Measurements from ENCODE around the gene CCDC137.

CCDC137 gene

DNA sequence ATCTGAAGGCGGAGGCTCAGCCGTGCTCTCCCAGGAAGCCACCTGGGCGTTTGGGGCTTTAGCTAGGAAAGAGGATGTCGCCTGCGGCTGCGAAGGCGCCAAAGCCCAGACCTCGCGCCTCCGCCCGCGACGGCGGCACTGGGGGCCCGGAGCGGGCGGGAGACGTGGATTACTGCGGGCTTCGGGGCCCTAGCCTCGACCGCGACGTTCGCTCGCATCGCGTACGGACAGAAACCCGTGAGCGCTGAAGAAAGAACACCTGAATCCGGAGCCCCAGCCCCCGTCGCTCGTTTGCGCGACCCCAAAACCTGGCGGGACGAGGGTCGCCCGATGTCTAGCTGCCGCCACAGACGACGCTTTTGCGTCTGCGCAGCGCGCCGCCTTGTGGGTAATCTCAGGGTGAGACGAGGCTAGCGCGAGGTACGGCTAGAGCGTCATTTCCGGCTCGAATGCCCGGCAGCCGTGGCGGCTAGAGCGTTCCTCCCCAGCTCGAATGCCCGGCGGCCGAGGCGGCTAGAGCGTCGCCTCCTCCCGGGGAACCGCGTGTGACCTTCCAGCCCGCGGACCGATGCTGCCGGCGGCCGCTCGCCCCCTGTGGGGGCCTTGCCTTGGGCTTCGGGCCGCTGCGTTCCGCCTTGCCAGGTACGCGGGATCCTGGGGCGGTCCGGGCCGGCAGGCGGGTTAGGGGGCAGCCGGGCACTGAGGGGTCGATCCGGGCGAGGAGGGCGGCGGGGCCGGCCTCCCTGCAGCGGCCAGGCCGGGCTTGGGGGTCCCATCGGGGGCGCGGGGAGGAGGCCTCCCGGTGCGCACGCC, 36.6 kb downstream of the CCDC137 start, which contains the start of gene MRPL12:
TSS of gene MRPL12 (plus strand) at position 434 of the 813 bp plus-strand sequence. CDS start at position 569, 135 bp downstream.
- peak; percentile 75 to 83 (median 79) for DNase-seq

DNA sequence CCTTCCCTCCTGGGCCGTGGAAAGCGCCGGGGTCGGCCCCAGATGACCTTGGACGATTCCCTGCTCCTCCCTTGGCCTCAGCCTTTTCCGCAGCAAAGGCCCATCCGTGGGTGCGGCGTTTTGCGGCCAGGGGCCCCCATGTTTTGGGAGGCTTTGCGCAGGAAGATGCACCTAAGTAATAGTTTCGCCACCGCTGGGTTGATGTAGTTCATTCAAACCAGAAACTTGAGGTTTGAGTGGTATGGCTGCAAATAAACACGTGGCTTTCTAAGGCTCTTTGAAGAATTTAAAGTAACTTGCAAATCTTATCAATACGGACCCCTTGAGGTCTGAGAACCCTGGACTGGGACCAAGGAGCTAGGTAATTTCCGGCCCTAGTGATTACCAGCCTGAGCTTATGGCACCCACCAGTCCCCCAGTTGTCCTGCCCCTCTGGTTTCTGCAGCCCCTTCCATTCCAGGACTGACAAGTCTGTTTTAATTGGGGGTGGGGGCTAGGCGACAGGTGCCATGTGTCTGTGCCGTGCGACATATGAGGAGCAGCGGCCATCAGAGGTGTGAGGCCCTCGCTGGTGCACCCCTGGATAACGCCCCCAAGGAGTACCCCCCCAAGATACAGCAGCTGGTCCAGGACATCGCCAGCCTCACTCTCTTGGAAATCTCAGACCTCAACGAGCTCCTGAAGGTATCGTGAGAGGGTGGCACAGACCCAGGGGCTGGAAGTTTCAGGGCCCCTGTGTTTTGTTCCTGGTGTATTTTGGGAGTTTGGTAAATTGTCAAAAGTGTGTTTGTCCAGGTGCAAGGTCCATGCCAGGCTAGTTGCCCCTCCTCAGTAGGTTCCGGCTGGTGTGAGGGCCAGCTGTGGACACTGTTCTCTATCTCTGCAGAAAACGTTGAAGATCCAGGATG, 37.5 kb downstream of the CCDC137 start:
- peak in 2 of 6 experiments; percentile 22 to 50 for DNase-seq

DNA sequence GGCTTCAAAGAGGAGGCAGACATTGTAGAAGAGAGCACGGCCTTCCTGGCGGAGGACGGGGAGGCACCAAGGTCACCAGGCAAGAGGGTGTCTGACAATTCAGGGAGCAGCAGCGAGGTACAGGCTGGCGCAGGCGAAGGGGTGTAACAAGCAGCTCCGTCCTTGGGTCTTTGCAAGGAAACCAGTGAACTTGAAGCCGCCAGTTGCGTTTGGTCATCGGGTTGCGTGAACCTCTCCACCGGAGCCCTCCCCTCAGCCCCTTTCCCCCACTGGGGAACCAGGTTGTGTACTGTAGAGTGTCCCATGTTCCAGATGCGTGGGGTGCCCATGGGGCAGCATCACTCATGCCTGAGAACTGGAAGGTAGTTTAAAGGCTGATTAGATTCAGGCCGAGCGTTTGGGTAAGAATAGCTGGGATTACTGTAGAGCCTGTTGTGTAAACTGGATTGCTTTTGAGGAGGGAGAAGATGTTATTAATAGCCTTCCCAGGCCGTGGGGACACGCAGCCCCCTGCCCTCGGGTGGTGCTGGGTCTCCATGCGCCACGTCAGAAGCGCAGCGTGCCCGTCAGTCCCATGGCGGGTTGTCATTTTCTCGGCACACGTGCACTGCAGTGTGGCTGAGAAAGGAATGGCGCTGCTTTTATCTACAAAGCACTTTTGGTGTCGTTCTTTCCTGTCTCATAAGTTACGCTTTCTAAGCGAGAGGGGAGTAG, 39.1 kb downstream of the CCDC137 start:
- DNase-seq, result no peak

DNA sequence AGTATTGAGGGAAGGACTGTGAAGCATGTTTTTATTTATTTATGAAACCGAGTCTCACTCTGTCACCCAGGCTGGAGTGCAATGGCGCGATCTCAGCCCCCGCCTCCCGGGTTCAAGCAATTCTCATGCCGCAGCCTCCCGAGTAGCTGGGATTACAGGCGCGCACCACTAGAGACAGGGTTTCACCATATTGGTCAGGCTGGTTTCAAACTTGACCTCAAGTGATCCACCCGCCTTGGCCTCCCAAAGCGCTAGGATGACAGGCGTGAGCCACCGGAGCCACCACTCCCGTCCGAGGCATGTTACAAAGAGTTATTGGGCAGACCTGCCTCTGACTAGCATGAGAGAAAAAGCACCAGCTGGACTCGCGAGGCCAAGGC, 39.7 kb downstream of the CCDC137 start:
- DNase-seq, result no peak

DNA sequence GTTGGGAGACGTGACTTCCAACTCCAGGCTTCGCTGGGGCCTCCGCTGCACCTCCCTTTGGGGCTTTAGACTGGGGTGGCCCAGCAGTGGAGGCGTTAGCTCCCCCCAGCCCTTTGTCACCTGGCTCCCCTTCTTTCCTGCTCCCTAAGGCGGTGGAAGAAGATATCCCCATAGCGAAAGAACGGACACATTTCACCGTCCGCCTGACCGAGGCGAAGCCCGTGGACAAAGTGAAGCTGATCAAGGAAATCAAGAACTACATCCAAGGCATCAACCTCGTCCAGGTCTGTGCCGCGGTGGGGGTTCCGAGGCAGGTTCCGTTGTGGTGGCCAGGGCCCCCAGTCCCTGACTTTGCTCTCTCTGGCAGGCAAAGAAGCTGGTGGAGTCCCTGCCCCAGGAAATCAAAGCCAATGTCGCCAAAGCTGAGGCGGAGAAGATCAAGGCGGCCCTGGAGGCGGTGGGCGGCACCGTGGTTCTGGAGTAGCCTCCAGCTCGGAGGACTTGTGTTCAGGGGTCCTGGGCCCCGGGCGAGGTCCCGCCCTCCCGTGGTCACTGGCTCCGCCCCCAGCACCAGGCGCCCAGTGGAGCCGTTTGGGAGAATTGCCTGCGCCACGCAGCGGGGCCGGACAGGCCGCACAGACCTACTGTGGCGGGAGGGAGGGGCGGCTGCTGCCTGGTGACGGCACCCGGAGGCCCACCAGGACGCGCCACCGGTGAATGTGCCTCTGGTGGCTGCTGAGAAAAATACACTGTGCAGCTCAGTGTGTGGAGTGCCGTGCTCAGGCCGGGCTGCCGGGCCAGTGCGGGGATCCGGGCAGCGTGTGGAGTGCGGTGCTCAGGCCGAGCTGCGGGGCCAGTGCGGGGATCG, 40.5 kb downstream of the CCDC137 start:
- no peak for DNase-seq

DNA sequence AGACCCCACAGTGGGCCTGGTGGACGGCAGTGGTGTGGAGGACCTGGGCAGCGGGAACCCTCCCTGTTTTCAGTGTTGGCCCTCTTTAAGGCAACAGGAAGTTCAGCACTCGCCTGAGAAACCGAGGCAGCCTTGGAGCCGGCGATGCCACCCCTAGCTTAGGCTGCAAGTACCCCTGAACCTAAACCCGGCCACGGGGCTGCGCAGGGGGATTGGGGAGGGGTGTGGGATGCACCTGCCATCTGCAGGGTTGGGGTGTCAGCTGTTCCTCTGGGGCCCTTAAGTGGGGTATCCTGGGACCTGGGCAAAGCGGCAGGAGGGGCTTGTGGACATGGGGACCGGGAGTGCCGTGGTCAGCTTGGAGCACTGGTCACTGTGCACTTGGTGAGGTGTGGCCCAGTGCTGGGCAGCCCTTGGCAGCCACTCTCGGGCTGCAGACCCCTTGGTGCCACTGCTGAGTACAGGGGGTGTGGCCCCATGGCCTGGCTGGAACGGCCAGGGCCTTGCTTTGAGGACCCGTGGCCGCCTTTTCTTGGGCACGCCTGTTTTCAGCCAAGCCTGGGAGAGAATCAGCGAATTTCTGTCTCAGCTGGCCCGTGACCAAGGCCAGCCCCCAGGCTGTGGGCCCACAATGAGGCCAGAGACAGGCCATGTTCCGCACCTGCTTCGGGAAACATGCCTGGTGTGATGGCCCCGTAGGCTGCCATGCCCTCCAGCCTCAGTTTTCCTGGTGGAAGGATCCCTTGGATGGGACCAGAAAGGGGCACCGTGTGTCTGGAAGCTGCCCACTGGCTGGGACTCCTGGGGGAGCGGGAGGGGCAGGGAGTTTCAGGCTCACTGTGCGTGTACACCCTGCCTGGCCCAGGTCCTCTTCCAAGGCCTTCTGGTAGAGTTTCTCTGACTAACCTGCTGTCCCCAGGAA, 41.4 kb downstream of the CCDC137 start:
- no peak for DNase-seq

DNA sequence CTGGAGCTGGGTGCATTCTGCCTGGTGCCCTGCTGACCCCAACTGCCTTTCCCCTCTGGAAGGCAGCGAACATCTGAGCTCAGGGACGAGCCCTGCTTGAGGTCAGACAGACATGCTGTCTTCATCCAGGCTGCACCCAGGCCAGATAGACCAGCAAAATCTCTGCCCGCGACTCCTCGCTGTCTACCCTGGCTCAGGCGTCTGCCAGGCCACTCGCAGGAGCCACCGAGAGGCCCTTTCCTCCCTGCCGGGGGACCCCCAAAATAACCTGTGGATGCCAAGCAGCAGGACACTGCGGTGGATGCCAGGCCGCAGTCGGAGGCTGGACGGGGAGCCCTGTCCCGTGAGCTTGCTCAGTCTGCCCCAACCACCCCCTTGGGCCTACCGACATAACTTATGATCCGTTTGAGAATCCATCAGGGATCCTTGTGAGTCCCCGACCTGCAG, 42.2 kb downstream of the CCDC137 start:
- no peak for DNase-seq

DNA sequence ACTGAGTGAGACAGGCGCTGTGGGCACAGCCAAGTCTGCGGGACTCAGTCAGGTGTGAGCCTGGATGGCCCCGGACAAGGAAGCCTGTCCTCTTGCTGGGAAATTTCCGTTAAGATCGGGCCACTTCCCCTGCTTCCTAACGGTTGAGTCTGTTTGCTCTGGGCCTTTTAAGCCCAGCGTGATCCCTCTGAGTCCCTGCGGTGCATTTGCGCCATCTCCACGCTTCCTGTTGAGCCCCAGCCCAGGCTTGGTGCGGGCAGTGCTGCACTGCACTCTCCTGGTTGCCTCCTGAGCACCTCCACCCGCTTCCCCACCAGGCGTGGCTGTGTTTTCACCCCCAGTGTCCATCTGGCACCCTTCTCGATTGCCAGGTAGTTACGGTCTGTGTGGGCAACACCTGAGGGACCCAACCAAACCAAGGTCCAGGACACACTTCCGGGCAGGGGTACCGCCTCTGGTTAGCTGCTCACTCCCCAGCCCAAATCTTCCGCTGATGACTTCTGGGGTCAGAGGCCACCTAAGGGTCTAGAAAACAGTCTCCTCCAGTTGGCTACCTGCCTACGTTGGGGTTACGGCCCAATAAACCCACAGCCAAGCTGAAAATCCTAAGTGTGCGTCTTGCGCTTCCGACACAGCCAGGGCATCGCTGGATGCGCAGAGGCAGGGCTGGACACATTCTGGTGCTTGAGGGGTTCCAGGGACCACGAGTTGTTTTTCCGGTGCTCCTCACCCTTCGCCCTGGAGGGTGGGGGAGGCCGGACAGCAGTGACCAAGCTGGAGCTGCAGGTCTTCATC, 44.2 kb downstream of the CCDC137 start:
- peak in 2 of 6 experiments; percentile 8 to 17 for DNase-seq

DNA sequence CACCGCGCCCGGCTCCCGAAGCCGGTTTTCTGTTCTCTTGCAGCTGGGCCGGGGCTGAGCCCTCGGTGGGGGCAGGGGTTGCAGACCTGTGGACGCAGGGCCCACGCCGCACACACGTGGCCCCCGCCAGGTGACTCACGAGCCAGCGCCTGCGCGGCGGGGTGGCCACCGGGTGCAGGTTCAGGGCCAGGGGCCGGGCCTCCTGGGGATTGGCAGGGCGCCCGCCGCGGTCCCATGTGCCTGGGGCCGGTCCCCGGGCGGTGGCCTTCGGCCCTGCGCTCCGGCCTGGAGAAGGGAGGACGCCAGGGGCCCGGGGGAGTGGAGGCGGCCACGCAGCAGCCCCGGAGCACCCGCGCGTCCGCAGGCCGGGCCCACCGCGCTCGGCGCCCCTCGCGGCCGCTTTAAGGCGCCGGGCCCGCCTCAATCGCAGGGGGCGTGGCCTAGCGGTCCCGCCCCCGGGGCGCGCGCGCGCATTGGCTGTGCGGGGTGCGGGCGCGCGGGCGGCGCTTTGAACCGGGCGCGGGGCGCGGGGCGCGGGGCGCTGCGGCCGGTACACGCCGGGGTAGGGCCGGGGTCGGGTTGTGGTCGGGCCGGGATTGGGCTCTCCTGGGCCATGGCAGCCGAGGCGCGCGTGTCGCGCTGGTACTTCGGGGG, 45.4 kb downstream of the CCDC137 start, which contains the start of gene SLC25A10:
TSS of gene SLC25A10 (plus strand) at position 471 of the 654 bp plus-strand sequence. CDS start at position 614, 143 bp downstream.
- peak; percentile 58 to 87 (median 76) for DNase-seq

DNA sequence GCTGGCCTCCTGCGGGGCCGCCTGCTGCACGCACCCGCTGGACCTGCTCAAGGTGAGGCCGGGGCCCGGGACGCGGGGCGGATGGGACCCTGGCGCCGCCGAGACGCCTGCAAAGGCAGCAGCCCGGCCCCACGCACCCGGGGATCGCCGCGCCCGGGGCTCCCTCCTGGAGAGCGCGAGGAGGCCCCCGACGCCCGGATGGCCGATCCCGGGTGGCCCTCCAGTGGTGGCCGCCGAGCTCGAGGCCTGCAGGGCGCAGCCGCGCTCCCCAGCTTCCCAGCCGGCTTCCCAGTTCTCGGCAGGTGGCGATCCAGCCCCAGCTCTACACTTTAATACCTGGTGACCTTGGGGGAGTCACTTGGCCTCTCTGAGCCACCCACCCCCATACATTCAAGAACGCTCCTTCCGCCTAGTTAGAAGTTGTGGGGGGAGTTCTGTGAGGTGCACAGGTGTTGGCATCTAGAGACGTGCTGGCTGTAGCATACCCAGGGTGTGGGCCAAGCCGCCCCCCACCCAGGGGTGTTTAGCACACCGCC, 46.0 kb downstream of the CCDC137 start:
- DNase-seq, result no peak

DNA sequence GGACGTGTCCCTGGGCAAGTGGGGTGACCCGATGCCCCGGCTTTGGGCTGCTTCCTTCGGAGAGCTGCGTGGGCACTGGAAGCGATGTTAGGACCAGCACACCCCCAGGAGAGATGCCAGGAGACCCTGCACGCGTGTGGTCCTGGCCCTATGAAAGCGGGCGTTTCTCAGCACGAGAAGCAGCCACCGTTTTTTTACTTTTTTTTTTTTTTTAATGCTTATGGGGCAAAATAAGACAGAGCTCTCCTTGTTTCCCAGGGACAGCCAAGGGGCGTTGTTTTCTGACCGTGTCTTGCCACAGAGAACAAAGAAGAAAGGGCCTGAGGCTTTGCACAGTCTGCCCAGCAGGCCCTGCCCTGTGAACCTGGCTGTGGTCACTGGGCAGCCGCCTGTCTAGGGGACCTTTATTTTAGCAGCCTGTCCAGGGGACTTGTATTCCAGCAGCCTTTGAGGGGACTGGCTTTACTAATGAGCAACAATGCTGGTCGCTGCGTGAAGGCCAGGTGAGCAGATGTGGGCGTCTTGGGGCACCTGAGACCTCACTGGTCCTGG, 46.5 kb downstream of the CCDC137 start:
- no peak for DNase-seq

DNA sequence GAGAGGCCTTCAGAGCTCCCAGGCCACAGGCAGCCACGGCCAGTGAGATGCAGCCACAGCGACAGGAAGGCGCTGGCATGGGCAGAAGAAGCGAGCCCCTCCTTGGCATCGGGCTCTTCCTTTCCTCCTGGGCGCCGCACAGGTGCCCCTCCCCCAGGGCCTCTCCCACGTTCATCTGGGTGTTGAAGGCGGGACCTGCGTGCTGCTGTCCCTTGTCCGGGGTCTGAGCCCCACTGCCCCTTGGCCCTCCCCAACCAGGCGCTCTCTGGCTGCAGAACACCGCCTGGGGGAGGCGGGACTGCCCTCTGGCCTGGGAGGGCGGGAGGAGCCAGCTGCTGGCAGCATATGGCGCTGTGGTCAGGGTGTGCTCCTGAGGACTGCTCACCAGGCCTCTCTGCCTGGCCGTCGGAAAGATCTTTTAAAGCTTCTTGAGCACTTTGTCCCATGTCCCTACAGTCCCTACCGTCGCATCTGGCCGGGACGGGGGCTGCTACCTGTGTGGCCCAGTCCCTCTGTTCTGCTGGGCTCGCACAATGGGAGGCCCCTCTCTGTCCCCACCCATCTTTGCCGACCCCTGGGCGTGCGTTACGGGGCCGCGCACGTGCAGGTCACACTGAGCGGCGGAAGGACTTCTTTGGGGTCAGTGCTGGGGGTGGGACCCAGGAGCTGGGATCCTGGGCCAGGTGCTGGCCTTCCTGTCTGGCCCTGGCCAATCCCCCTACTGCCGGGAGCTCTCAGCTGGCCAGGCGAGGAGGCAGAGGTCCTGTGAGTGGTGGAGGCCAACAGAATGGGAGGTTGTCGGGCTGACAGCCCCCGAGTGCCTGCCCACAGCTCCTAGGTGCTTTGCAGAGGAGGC, 47.2 kb downstream of the CCDC137 start:
- DNase-seq, result no peak

DNA sequence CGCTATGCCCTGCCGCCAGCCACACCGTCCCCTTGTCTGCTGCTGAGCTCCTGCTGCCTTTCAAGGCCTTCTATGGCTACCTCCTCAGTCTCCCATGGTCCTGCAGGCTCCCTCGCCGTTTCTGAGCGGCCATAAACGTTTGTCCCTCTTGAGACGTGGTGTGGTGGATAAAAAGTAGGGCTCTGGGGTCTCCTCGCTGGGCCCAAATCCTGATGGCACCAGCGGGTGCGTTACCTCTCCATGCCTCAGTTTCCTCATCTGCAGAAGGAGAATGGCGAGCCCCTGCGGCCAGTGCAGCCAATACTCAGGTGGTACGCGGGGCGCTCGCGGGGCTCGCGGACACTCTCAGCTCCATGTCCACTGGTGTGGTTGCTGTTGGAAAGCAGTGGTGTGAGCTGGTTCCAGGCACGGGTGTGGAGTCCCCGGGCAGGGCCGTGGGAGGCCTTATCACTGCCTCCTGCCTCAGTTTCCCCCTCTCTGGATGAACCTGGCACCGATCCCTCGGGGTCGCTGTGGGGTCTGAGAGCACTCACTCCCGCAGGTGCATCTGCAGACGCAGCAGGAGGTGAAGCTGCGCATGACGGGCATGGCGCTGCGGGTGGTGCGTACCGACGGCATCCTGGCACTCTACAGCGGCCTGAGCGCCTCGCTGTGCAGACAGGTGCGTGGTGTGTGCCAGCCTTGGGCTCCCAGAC, 48.0 kb downstream of the CCDC137 start:
- no peak for DNase-seq

DNA sequence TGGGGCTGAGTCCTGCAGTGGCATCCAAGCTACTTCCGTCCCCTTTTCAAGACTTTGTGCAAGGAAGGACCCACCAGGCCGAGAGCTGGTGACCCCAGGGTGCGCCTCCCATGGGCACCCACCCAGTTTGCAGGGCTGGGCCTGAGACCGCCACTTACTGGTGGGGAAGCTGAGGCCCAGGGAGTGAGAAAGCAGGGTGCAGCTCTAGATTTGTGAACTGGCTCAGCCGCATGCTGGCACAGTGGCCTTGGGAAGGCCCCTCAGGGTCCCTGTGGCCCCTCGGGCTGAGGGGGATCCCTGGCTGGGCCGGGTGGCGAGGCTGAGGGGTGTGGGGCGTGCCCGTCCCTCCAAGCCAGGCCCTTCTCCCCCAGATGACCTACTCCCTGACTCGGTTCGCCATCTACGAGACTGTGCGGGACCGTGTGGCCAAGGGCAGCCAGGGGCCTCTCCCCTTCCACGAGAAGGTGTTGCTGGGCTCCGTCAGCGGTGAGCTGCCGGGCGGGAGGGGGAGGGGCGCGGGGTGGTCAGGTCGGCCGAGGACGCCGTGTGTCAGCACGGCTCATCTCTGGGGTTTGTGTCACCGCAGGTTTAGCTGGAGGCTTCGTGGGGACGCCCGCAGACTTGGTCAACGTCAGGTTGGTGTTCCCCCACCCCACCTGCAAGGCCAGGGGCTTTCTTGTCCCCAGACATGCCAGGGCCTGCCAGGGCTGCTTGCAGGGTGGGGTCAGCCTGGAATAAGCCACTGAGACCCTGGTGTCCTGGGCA, 48.8 kb downstream of the CCDC137 start:
- DNase-seq, result no peak

DNA sequence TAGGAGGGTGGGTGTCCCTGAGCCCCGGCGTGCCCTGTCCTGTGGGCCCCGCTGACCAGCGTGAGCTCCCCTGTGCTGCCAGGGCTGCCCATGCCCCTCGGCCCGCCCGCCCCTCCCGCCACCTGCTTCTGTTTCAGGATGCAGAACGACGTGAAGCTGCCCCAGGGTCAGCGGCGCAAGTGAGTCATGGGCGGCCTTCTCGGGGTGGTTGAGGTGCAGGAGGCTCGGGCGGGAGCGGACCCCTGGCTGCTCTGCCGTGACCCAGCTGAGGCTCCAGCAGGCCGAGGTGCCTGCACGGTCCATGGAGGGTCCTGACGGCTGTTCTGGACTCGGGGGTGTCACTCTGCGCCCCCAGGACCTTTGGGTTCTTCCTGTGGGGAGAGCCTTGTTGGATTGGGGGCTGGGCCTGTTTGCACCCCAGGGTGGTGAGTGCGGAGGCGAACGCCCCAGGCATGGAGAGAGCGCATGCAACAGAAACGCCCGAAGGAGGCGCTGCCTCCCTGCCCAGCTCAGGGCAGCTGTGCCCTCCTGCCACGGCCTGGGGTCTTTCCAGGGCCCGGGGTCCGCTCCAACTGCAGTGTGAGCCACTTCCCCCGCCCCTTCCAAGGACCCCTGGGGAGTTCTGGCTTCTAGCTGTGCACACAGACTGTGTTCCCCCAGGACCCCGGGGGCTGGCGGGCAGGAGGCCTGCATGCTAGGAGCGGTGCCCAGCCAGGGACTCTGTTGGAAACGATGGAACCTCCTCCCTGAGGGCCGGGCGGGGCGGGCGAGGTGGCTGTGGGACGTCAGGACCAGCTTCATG, 49.5 kb downstream of the CCDC137 start:
- DNase-seq, result no peak

DNA sequence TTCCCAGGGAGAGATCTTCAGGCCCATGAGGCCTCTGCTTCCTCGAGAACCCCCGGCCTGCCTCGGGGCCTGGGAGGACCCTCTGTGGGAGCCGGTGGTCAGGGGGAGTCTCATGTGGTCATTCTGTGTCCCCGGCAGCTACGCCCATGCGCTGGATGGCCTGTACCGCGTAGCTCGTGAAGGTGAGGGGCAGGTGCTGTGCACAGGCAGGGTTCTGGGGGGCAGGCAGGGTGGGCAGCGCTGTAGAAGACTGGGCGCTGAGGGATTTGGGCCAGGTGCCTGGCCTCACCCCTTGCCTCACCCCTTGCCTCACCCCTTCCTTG, 50.1 kb downstream of the CCDC137 start:
- DNase-seq, result no peak
